T-cell (primary cell): ENCODE data around the gene DDRGK1. TPM values are rescaled to one million over a fixed set of nuclear protein-coding genes. Genes with fewer than 3 reads are reported as not detected.
"Not testable (repeated sequence)": the region's sequence is repeated elsewhere in the genome, so short reads cannot be mapped to it uniquely, and the experiment has no call there.

ENCODE experiments used
- ATAC-seq, 4 experiments: fragments of 200-7000 bp in 3 of 4; fragments of 150-1000 bp in 1 of 4; cut with Tn5 transposase; replicated peaks in 1 of 4; 1 replicate in 3 of 4; 2 replicates in 1 of 4; pipeline ENCODE4 v1.10.0; 2021; ENCODE audit warnings: moderate library complexity in 3 of 4, mild to moderate bottlenecking in 2 of 4, moderate number of reproducible peaks in 1 of 4
- CTCF ChIA-PET, 2 donors: fragments of 300-600 bp; sonication (Branson Sonifier 250); formaldehyde crosslinking; loops; one replicate each; lab custom pipeline; 2022; ENCODE audit warnings: antibody characterized with exemption in 2 of 2; lab: Charles Lee
- POLR2A ChIA-PET, 2 donors: fragments of 300-600 bp; sonication (Branson Sonifier 250); formaldehyde crosslinking; loops; one replicate each; lab custom pipeline; 2022; ENCODE audit warnings: antibody characterized with exemption in 2 of 2; lab: Charles Lee
- DNase-seq, 35 experiments: peaks; one replicate each; pipeline versions ENCODE4 v3.0.0 to v3.0.0-alpha.2; 2013 to 2023
- H3K27ac ChIP-seq: one replicate; pipeline ENCODE4 v1.5.1; 2013; ENCODE audit warnings: low read length
- H3K27me3 ChIP-seq, 2 experiments: replicated peaks in 1 of 2; 1 replicate in 1 of 2; 2 replicates in 1 of 2; pipeline versions ENCODE4 v1.6.1 to v1.7.0; 2013; ENCODE audit warnings: low read length in 1 of 2, mixed read lengths in 1 of 2; ENCODE audit not compliant: control insufficient read depth in 2 of 2, insufficient read depth in 2 of 2; ENCODE audit errors: extremely low read depth in 1 of 2
- H3K36me3 ChIP-seq, 2 donors: 1 replicate in 1 of 2; 2 replicates in 1 of 2; pipeline versions ENCODE4 v1.6.1 to v1.7.0; 2013; ENCODE audit warnings: low read length in 1 of 2; ENCODE audit not compliant: control insufficient read depth in 2 of 2, insufficient read depth in 1 of 2; ENCODE audit errors: extremely low read depth in 1 of 2
- H3K4me1 ChIP-seq, 2 experiments: 1 replicate in 1 of 2; 2 replicates in 1 of 2; pipeline versions ENCODE4 v1.6.1 to v1.7.0; 2013; ENCODE audit warnings: low read length in 2 of 2, mixed read lengths in 1 of 2; ENCODE audit not compliant: insufficient read depth in 2 of 2, control insufficient read depth in 1 of 2; ENCODE audit errors: extremely low read depth in 1 of 2
- H3K4me3 ChIP-seq, 2 donors: 1 replicate in 1 of 2; 2 replicates in 1 of 2; pipeline versions ENCODE4 v1.5.1 to v1.7.0; 2013; ENCODE audit warnings: mild to moderate bottlenecking in 2 of 2, low read length in 1 of 2, moderate library complexity in 1 of 2; ENCODE audit not compliant: control insufficient read depth in 1 of 2; ENCODE audit errors: extremely low read depth in 1 of 2
- H3K9me3 ChIP-seq: 2 replicates; pipeline ENCODE4 v1.7.0; 2013
- H3K27ac Mint-ChIP-seq, 2 donors: one replicate each; pipeline ENCODE4 v1.8.0; 2020 to 2021; ENCODE audit warnings: mild to moderate bottlenecking in 2 of 2, mixed read lengths in 2 of 2
- H3K27me3 Mint-ChIP-seq, 2 donors: one replicate each; pipeline ENCODE4 v1.8.0; 2021 to 2022; ENCODE audit warnings: mixed read lengths in 2 of 2
- H3K36me3 Mint-ChIP-seq: one replicate; pipeline ENCODE4 v1.8.0; 2021; ENCODE audit warnings: mixed read lengths
- H3K4me1 Mint-ChIP-seq, 3 donors: one replicate each; pipeline ENCODE4 v1.8.0; 2020 to 2022; ENCODE audit warnings: mixed read lengths in 3 of 3, mild to moderate bottlenecking in 1 of 3
- H3K4me3 Mint-ChIP-seq, 3 donors: one replicate each; pipeline ENCODE4 v1.8.0; 2020 to 2022; ENCODE audit warnings: mild to moderate bottlenecking in 3 of 3, mixed read lengths in 3 of 3, moderate library complexity in 3 of 3
- H3K9me3 Mint-ChIP-seq, 3 donors: one replicate each; pipeline ENCODE4 v1.8.0; 2020 to 2022; ENCODE audit warnings: mixed read lengths in 3 of 3
- WGBS: methylation state at CpG from one replicate; pipeline ENCODE4 v1.1.5; 2013; ENCODE audit warnings: missing lambda C conversion rate; ENCODE audit not compliant: insufficient coverage; 5-methylcytosine and 5-hydroxymethylcytosine counted together
- total RNA-seq, 35 experiments: library from RNA in 6 of 35; stranded (reverse) in 6 of 35; fragments of 120-200 nt in 1 of 35; gene quantifications; one replicate each; pipeline versions ENCODE4 v1.2.1 to v1.2.4 and lab custom pipeline; 2013 to 2026

Gene DDRGK1
- total RNA-seq, 5 donors from 2014 or later (not counting 1 experiment from before 2014, with no cell fraction given) = 44.6 to 76.3 (median 68.2) TPM

- Histone ChIP-seq H3K36me3 (peaks cover 19 to 38% of the 10 kb centered on the region in 2 donors), H3K4me3 (peak overlapping the region in 1 of 2 donors; percentile 48), H3K27me3 (no peaks in the 10 kb centered on the region), H3K9me3 (no peaks in the 10 kb centered on the region), H3K4me1 (peaks cover 9 to 31% of the 10 kb centered on the region in 2 experiments), H3K27ac (peak overlapping the region; percentile 23)
- Mint-ChIP-seq H3K36me3 (peaks cover 14% of the 10 kb centered on the region), H3K4me3 (peak overlapping the region in 2 of 3 donors; percentile 52 to 65), H3K9me3 (no peaks in the 10 kb centered on the region), H3K27ac (peak overlapping the region; percentile 65 to 84), H3K27me3 (no peaks in the 10 kb centered on the region), H3K4me1 (peaks cover 12 to 25% (median 21%) of the 10 kb centered on the region in 3 donors)
- POLR2A ChIA-PET = interaction anchor here in 1 of 2 donors (0.5 to 0.6 kb wide), 3 partner anchors 10 to 96 kb away, joined by 3 to 4 read pairs (median 4); no protein-coding TSS in a partner anchor
- ATAC-seq (peak; percentile 84 to 90 (median 88)), DNase-seq (peak in 33 of 35 experiments; percentile 17 to 71 (median 46))
- 51% methylated on average over 24 of the region's 25 CpGs for WGBS
- CTCF ChIA-PET = interaction anchor here in 1 of 2 donors (0.6 to 1.4 kb wide), 3 partner anchors 16 to 454 kb away, joined by 3 to 7 read pairs (median 3); no protein-coding TSS in a partner anchor
These were observed 18.4 kb upstream of the DDRGK1 start for GRCh38 chr20:3222635-3223600.

GRCh38 chr20:3221398-3222226 lies 17.1 kb upstream of the DDRGK1 start:
- H3K4me1 Mint-ChIP-seq = peaks cover 12 to 25% (median 21%) of the 10 kb centered on the region in 3 donors
- H3K4me3 Mint-ChIP-seq = no peak overlapping the region

GRCh38 chr20:3218307-3218988 lies 14.0 kb upstream of the DDRGK1 start:
- H3K36me3 Mint-ChIP-seq = peaks cover 21% of the 10 kb centered on the region
- ATAC-seq (peak; percentile 60 to 82 (median 72)), DNase-seq (peak; percentile 16 to 81 (median 65))
- POLR2A ChIA-PET = interaction anchor here in 1 of 2 donors (0.6 kb wide), 1 partner anchor 115 kb away, joined by 4 read pairs; no protein-coding TSS in a partner anchor
- H3K4me3 Mint-ChIP-seq = no peak overlapping the region
- Histone ChIP-seq H3K4me3 (no peak overlapping the region), H3K27ac (no peak overlapping the region), H3K9me3 (no peaks in the 10 kb centered on the region), H3K36me3 (peaks cover 27 to 51% of the 10 kb centered on the region in 2 donors), H3K4me1 (peaks cover 7 to 24% of the 10 kb centered on the region in 2 experiments), H3K27me3 (no peaks in the 10 kb centered on the region)
- no peaks in the 10 kb centered on the region for H3K9me3 Mint-ChIP-seq
- CTCF ChIA-PET = interaction anchor here (0.5 to 3.1 kb wide), 12 partner anchors 9 to 524 kb away, joined by 3 to 23 read pairs (median 4); no protein-coding TSS in a partner anchor
- WGBS = 14% methylated on average over 26 of the region's 30 CpGs
- no peaks in the 10 kb centered on the region for H3K27me3 Mint-ChIP-seq
- no peak overlapping the region for H3K27ac Mint-ChIP-seq
- H3K4me1 Mint-ChIP-seq = peaks cover 9 to 19% (median 16%) of the 10 kb centered on the region in 3 donors

More at GRCh38 chr20:3221398-3222226, 17.1 kb upstream of the DDRGK1 start:
- WGBS = 94% methylated on average over 2 of the region's 18 CpGs
- ChIA-PET CTCF (interaction anchor here (0.6 to 1.4 kb wide), 4 partner anchors 79 to 784 kb away, joined by 3 to 7 read pairs (median 4); no protein-coding TSS in a partner anchor), POLR2A (no interaction called here)
- DNase-seq = no peak
- no peaks in the 10 kb centered on the region for H3K9me3 ChIP-seq
- Mint-ChIP-seq H3K27ac (peak overlapping the region in 1 of 2 donors; percentile 28), H3K9me3 (no peaks in the 10 kb centered on the region), H3K27me3 (no peaks in the 10 kb centered on the region), H3K36me3 (peaks cover 14% of the 10 kb centered on the region)
- H3K4me1 ChIP-seq = peaks cover 9 to 31% of the 10 kb centered on the region in 2 experiments
- no peak for ATAC-seq
- no peaks in the 10 kb centered on the region for H3K27me3 ChIP-seq
- no peak overlapping the region for H3K4me3 ChIP-seq
- peaks cover 19 to 42% of the 10 kb centered on the region in 2 donors for H3K36me3 ChIP-seq
- H3K27ac ChIP-seq = no peak overlapping the region

DNA sequence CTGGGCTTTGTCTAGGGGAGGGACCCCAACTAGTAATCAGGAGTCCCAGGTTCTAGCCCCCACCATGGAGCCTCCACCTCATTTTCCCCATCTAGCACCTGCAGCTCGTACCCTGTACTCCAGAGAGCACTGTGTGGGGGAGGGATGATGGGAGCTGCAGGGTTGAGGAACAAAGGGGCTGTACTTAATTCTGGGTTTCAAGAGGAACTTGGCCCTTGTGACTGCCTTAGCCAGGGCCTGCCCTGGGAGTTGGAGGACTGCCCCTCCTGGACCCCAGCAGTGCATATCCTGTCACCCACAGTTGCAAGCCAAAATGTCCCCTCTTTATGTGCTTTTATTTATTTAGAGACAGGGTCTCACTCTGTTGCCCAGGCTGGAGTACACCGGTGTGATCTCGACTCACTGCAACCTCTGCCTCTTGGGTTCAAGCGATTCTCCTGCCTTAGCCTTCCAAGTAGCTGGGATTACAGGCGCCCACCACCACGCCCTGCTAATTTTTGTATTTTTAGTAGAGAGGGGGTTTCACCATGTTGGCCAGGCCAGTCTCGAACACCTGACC lies 11.0 kb upstream of the DDRGK1 start:
- CTCF ChIA-PET = not testable (repeated sequence)

DNA sequence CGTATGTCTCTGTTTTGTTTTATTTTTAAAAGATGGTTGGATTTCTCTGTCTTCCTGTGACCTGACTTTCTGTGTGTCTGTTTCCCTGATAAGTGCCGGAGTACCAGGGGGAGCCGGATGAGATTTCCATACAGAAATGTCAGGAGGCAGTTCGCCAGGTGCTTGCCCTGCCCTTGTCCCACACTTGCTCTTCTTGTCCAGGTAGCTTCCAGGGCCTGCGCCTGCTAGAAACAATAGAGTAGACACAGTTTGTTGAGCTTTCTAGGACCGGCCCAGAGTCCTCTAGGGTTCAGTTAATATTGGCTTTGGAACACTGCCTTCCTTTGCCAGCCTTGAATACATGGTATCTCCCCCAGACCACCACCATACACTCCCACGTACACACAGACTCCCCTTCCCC lies 8.7 kb upstream of the DDRGK1 start:
- H3K4me1 Mint-ChIP-seq = peaks cover 26 to 33% (median 28%) of the 10 kb centered on the region in 3 donors
- DNase-seq (no peak), ATAC-seq (no peak)
- H3K27ac ChIP-seq = no peak overlapping the region
- H3K27me3 ChIP-seq = no peaks in the 10 kb centered on the region
- H3K9me3 ChIP-seq = no peaks in the 10 kb centered on the region
- ChIA-PET CTCF (no interaction called here), POLR2A (no interaction called here)
- H3K4me3 ChIP-seq = no peak overlapping the region
- H3K9me3 Mint-ChIP-seq = no peaks in the 10 kb centered on the region
- no peaks in the 10 kb centered on the region for H3K27me3 Mint-ChIP-seq
- H3K4me3 Mint-ChIP-seq = no peak overlapping the region
- peaks cover 6 to 20% of the 10 kb centered on the region in 2 experiments for H3K4me1 ChIP-seq
- WGBS = 98% methylated on average over 7 of the region's 7 CpGs
- peaks cover 7 to 23% of the 10 kb centered on the region in 2 donors for H3K36me3 ChIP-seq
- peaks cover 12% of the 10 kb centered on the region for H3K36me3 Mint-ChIP-seq
- H3K27ac Mint-ChIP-seq = peak overlapping the region in 1 of 2 donors; percentile 58

More for the DNA sequence above, 11.0 kb upstream of the DDRGK1 start:
- H3K27ac Mint-ChIP-seq, H3K9me3 Mint-ChIP-seq, H3K27me3 Mint-ChIP-seq, DNase-seq, POLR2A ChIA-PET, H3K27me3 ChIP-seq, ATAC-seq, H3K9me3 ChIP-seq, H3K4me3 ChIP-seq, H3K27ac ChIP-seq, H3K4me3 Mint-ChIP-seq: not testable (repeated sequence)
- Mint-ChIP-seq H3K4me1 (peaks cover 9 to 16% (median 13%) of the 10 kb centered on the region in 3 donors), H3K36me3 (peaks cover 15% of the 10 kb centered on the region)
- peaks cover 2 to 13% of the 10 kb centered on the region in 2 experiments for H3K4me1 ChIP-seq
- 93% methylated on average over 3 of the region's 7 CpGs for WGBS
- peaks cover 14 to 28% of the 10 kb centered on the region in 2 donors for H3K36me3 ChIP-seq
